Activated CD4-positive, alpha-beta T cell treated with anti-CD3 and anti-CD28 coated beads for 4 hours (primary cell): ENCODE data around the gene SLC6A18.
A peak's percentile ranks its signal among the peaks of the same experiment; 100 is the strongest.

ENCODE experiments used
- DNase-seq, 2 donors: peaks; one replicate each; pipeline ENCODE4 v3.0.0-alpha.2; 2020

Gene SLC6A18

GRCh38 chr5:1239505-1240251 is 14.5 kb downstream of the SLC6A18 start:
- DNase-seq = no peak

GRCh38 chr5:1240496-1241260 is 15.5 kb downstream of the SLC6A18 start:
- no peak for DNase-seq

GRCh38 chr5:1241509-1242080 is 16.4 kb downstream of the SLC6A18 start:
- DNase-seq = no peak

- no peak for DNase-seq
Measured at GRCh38 chr5:1242733-1243486, 17.7 kb downstream of the SLC6A18 start.

GRCh38 chr5:1243487-1244130 is 18.4 kb downstream of the SLC6A18 start:
- DNase-seq = no peak

- no peak for DNase-seq
Measured at GRCh38 chr5:1244255-1244654, 19.1 kb downstream of the SLC6A18 start.

GRCh38 chr5:1244976-1245375 is 19.8 kb downstream of the SLC6A18 start:
- no peak for DNase-seq

- DNase-seq = no peak
Measured at GRCh38 chr5:1245905-1246576, 20.9 kb downstream of the SLC6A18 start.

- DNase-seq = no peak
Measured at GRCh38 chr5:1246711-1247431, 21.7 kb downstream of the SLC6A18 start.

GRCh38 chr5:1247811-1248210 is 22.6 kb downstream of the SLC6A18 start:
- no peak for DNase-seq

GRCh38 chr5:1249366-1250280 is 24.4 kb downstream of the SLC6A18 start:
- no peak for DNase-seq

- no peak for DNase-seq
Measured at GRCh38 chr5:1251678-1252580, 26.7 kb downstream of the SLC6A18 start.

GRCh38 chr5:1252681-1253080 is 27.5 kb downstream of the SLC6A18 start:
- DNase-seq = no peak

- DNase-seq = no peak
Measured at GRCh38 chr5:1253456-1254105, 28.4 kb downstream of the SLC6A18 start.

GRCh38 chr5:1254196-1254595 is 29.0 kb downstream of the SLC6A18 start:
- no peak for DNase-seq

GRCh38 chr5:1255081-1255561 is 29.9 kb downstream of the SLC6A18 start:
- peak; percentile 35 to 38 for DNase-seq

- DNase-seq = no peak
Measured at GRCh38 chr5:1256776-1257175, 31.6 kb downstream of the SLC6A18 start.

- DNase-seq = no peak
Measured at GRCh38 chr5:1257363-1257762, 32.2 kb downstream of the SLC6A18 start.
